HG03280 (cell line): ENCODE data around the gene GPR37L1.

ENCODE experiments used
- ATAC-seq: cut with Tn5 transposase; IDR thresholded peaks from one replicate; pipeline ENCODE4 v1.9.1; 2021; ENCODE audit warnings: mild to moderate bottlenecking, moderate library complexity; ENCODE audit not compliant: unreplicated experiment

Gene GPR37L1

GRCh38 chr1:202122639-202123335, at the start of gene GPR37L1:
Gene GPR37L1, plus strand, starts transcription at chr1:202122917. Its CDS starts 47 bp downstream, at chr1:202122964.
- no peak for ATAC-seq

- ATAC-seq = no peak
These were observed 49.5 kb upstream of the GPR37L1 start for GRCh38 chr1:202073206-202073605.

- ATAC-seq = no peak
These were observed 47.7 kb upstream of the GPR37L1 start for GRCh38 chr1:202074985-202075384.

- no peak for ATAC-seq
These were observed 47.3 kb upstream of the GPR37L1 start for GRCh38 chr1:202075389-202075788.

- ATAC-seq = no peak
These were observed 46.6 kb upstream of the GPR37L1 start for GRCh38 chr1:202076050-202076511.

GRCh38 chr1:202078241-202078640, 44.5 kb upstream of the GPR37L1 start:
- ATAC-seq = no peak

- ATAC-seq = no peak
These were observed 40.7 kb upstream of the GPR37L1 start for GRCh38 chr1:202081992-202082391.

- no peak for ATAC-seq
These were observed 37.7 kb upstream of the GPR37L1 start for GRCh38 chr1:202084791-202085681.

- ATAC-seq = no peak
These were observed 36.9 kb upstream of the GPR37L1 start for GRCh38 chr1:202085682-202086373.

GRCh38 chr1:202086579-202087350, 36.0 kb upstream of the GPR37L1 start:
- no peak for ATAC-seq

- ATAC-seq = no peak
These were observed 34.5 kb upstream of the GPR37L1 start for GRCh38 chr1:202088206-202088605.

GRCh38 chr1:202090994-202091393, 31.7 kb upstream of the GPR37L1 start:
- no peak for ATAC-seq

- no peak for ATAC-seq
These were observed 28.9 kb upstream of the GPR37L1 start for GRCh38 chr1:202093858-202094257.

- no peak for ATAC-seq
These were observed 21.5 kb upstream of the GPR37L1 start for GRCh38 chr1:202101184-202101583.

GRCh38 chr1:202104073-202104472, 18.6 kb upstream of the GPR37L1 start:
- no peak for ATAC-seq

GRCh38 chr1:202105571-202106339, 17.0 kb upstream of the GPR37L1 start:
- no peak for ATAC-seq

- ATAC-seq = no peak
These were observed 16.1 kb upstream of the GPR37L1 start for GRCh38 chr1:202106340-202107254.

- no peak for ATAC-seq
These were observed 15.4 kb upstream of the GPR37L1 start for GRCh38 chr1:202107321-202107761.
